Measurements from ENCODE around the gene SPDYA. TPM values are rescaled to one million over a fixed set of nuclear protein-coding genes. Genes with fewer than 3 reads are reported as not detected.

Gene SPDYA
- total RNA-seq, 1 donor from 2014 or later = 0.82 TPM

Other genes with a start within 250 kb of the SPDYA start
- gene PPP1CB, start 59.0 kb upstream of the SPDYA start, total RNA-seq = 428 TPM
- gene TRMT61B, start 59.5 kb downstream of the SPDYA start, total RNA-seq = 37.5 TPM
- gene WDR43, start 83.8 kb downstream of the SPDYA start, total RNA-seq = 64.8 TPM
- under 0.01 TPM for gene TOGARAM2, start 170.5 kb downstream of the SPDYA start, total RNA-seq